GM21825 (cell line): Measurements from ENCODE around the gene SYNE2.
"Not testable (repeated sequence)": the region's sequence is repeated elsewhere in the genome, so short reads cannot be mapped to it uniquely, and the experiment has no call there.

ENCODE experiments used
- ATAC-seq: cut with Tn5 transposase; IDR thresholded peaks from one replicate; pipeline ENCODE4 v1.9.1; 2021; ENCODE audit warnings: mild to moderate bottlenecking, moderate library complexity; ENCODE audit not compliant: unreplicated experiment

The SYNE2 gene, protein sequence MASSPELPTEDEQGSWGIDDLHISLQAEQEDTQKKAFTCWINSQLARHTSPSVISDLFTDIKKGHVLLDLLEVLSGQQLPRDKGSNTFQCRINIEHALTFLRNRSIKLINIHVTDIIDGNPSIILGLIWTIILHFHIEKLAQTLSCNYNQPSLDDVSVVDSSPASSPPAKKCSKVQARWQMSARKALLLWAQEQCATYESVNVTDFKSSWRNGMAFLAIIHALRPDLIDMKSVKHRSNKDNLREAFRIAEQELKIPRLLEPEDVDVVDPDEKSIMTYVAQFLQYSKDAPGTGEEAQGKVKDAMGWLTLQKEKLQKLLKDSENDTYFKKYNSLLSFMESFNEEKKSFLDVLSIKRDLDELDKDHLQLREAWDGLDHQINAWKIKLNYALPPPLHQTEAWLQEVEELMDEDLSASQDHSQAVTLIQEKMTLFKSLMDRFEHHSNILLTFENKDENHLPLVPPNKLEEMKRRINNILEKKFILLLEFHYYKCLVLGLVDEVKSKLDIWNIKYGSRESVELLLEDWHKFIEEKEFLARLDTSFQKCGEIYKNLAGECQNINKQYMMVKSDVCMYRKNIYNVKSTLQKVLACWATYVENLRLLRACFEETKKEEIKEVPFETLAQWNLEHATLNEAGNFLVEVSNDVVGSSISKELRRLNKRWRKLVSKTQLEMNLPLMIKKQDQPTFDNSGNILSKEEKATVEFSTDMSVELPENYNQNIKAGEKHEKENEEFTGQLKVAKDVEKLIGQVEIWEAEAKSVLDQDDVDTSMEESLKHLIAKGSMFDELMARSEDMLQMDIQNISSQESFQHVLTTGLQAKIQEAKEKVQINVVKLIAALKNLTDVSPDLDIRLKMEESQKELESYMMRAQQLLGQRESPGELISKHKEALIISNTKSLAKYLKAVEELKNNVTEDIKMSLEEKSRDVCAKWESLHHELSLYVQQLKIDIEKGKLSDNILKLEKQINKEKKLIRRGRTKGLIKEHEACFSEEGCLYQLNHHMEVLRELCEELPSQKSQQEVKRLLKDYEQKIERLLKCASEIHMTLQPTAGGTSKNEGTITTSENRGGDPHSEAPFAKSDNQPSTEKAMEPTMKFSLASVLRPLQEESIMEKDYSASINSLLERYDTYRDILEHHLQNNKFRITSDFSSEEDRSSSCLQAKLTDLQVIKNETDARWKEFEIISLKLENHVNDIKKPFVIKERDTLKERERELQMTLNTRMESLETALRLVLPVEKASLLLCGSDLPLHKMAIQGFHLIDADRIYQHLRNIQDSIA (N-terminal part only)

DNA sequence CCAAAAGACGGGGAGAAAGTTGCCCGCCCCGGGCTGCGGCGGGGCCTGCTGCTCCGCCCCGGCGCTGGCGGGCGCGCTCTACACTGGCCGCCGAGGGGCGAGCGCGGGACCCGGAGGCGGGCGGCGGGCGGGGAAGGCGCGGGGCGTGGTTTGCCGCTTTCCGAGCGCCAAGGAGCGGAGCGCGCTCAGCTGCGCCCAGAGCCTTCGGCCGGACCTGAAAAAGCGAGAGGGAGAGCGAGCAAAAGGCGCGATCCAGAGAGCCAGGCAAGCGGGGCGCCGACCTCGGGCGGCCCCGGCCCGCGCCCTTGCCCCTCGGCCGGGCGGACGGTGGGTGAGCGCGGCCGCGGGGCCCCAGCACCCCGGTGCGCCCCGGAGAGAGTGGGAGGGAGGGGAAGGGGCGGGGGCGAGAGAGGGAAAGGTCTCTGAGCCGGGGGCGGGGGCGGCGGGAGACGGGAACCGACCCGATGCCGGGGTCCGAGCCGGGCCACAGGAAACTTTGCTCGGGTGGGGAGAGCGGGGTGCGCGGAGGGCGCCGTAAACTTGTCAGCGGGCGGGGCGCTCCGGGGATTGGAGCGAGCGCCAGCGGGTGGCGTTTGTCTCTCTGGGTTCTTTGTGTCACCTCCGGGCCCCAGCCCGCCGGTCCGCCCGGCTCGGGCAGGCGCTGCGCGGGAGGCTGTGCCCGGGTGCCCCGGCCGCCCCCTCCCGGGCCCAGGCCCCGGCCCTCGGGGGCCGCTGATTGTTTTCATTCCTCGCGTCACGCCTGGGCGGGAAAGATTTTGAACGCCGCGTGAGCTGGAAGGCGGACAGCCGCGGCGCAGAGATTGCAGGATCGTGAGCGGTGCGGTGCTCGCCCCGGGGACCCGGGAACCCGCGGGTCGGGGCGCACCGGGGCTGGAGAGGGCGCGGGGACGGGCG lies at the start of gene SYNE2:
SYNE2 (plus strand) TSS at position 188 of the 915 bp plus-strand sequence. CDS start 56,145 bp downstream, outside the sequence.
- ATAC-seq, result peak; percentile 78

DNA sequence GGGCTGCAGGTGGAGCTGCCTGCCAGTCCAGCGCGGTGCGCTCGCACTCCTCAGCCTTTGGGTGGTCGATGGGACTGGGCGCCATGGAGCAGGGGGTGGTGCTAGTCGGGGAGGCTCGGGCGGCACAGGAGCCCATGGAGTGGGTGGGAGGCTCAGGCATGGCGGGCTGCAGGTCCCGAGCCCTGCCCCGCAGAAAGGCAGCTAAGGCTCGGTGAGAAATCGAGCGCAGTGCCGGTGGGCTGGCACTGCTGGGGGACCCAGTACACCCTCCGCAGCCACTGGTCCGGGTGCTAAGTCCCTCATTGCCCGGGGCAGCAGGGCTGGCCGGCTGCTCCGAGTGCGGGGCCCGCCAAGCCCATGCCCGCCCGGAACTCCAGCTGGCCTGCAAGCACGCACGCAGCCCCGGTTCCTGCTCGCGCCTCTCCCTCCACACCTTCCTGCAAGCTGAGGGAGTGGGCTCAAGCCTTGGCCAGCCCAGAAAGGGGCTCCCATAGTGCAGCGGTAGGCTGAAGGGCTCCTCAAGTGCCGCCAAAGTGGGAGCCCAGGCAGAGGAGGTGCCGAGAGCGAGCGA lies 49.5 kb upstream of the SYNE2 start:
- ATAC-seq, result not testable (repeated sequence)

DNA sequence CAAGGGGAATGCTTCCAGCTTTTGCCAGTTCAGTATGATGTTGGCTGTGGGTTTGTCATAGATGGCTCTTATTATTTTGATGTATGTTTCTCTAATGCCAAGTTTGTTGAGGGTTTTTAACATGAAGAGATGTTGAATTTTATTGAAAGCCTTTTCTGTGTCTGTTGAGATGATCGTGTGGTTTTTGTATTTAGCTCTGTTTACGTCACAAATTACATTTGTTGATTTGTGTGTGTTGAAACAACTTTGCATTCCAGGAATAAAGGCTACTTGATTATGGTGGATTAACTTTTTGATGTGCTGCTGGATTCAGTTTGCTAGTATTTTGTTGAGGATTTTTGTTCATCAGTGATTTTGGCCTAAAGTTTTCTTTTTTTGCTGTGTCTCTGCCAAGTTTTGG lies 46.7 kb upstream of the SYNE2 start:
- not testable (repeated sequence) for ATAC-seq

DNA sequence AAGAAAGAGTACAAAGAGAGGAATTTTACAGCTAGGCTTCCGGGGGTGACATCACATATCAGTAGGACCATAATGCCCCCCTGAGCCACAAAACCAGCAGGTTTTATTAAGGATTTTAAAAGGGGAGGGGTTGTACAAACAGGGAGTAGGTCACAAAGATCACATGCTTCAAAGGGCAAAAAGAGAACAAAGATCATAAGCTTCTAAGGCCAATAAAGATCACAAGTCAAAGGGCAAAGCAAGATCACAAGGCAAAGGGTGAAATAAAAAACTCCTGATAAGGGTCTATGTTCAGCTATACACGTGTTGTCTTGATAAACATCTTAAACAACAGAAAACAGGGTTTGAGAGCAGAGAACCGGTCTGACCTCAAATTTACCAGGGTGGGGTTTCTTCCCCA lies 41.1 kb upstream of the SYNE2 start:
- not testable (repeated sequence) for ATAC-seq

DNA sequence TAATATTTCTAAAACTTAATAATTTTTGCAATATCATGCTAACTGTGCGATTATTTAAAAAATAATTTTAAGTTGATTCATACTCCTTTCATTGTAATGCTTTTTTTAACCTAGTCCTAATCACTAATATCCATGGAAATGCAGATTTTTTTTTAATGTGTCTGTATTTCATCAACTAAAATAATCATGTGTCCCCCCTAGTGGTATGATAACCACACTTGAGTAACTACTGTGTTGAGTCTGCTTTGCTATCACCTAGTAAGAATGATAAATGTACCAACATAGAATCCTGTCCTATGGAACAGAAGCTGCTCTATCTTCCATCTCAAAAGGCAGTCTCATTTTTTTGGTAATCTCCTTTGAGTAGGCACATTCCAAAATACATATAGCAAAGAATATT lies 19.1 kb upstream of the SYNE2 start:
- ATAC-seq, result no peak

- no peak for ATAC-seq
Observed at GRCh38 chr14:63840981-63841380, 11.8 kb upstream of the SYNE2 start.

- ATAC-seq, result no peak
Observed at GRCh38 chr14:63843796-63844195, 9.0 kb upstream of the SYNE2 start.

DNA sequence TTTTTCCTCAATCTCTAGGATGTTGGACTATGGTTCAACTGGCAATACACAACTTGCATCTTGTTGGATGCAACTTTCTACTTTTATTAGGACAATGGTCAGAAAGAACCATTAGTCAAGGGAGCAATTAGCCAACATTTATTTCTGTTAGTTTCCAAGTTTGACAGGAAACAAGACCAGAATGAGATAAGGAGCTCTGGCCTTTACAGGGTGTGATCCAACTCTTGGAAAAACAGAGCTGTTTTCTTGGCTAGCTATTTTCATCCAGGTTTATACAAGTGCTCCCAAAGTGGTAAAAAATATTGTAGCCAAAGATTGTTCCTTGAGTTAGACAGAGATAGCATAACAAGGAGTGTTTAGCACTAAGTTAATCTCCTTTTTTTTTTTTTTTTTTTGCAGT lies 3.9 kb upstream of the SYNE2 start:
- ATAC-seq, result no peak

GRCh38 chr14:63852271-63852816 lies 460 bp upstream of the SYNE2 start:
- no peak for ATAC-seq

DNA sequence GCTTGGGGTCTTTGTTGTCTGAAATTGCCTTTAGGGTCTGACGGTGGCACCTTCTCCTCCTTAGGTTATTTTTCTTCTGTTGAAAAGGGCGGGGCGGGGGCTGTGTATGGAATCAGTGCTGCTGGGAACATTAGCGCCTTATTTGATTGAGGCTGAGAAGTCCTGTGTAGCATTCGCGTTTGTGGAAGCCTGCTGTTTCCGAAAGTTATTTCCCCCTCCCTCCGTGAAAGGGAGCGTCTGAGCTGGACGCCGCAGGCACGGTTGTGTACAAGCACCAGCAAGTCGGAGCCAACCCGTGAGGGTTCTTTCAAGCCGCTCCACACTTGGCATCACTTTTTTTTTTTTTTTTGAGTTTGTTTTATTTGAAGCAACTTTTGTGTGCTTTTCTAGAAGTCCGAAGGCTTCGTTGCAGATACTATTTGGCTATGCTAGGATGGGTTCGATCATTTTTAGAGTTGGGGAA lies 1.1 kb downstream of the SYNE2 start:
- ATAC-seq, result peak; percentile 41

GRCh38 chr14:63854330-63854729 lies 1.5 kb downstream of the SYNE2 start:
- ATAC-seq, result no peak

DNA sequence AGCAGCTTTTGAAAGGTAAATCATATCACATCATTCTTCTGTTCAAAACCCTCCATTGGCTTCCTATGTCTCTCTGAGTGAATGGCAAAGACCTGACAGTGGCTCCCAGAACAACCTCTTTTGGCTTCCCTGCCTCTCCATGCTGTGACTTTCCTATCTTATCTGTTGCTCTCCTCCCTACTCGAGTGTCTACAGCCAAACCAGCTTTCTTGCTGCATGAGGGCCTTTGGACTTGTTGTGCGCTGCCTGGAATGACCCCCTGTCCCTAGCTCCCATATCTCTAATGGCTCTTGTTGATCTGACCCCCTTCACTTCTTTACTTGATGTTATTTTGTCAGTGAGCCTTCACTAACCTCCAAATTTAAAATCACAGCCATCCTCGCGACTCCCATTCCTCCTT lies 2.5 kb downstream of the SYNE2 start:
- ATAC-seq, result no peak

GRCh38 chr14:63857466-63858030 lies 4.7 kb downstream of the SYNE2 start:
- no peak for ATAC-seq

DNA sequence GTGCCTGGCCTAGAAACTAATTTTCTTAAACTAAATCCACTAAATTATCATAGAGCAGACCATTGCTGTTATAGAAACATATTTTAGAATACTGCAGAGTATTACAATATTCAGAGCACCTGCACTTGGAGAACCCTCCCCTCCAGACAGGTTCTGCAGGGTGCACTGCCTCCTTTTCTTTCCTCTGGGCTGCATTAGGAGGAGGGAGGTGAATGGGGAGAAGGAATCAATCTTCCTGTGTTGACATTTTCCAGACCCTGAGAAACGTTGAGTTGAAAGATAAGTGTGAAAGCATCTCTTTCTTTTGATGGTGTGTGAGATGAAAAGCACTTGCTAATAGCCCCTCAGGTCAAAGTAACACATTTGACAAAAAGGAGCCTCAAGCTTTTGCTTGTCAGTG lies 7.3 kb downstream of the SYNE2 start:
- no peak for ATAC-seq

DNA sequence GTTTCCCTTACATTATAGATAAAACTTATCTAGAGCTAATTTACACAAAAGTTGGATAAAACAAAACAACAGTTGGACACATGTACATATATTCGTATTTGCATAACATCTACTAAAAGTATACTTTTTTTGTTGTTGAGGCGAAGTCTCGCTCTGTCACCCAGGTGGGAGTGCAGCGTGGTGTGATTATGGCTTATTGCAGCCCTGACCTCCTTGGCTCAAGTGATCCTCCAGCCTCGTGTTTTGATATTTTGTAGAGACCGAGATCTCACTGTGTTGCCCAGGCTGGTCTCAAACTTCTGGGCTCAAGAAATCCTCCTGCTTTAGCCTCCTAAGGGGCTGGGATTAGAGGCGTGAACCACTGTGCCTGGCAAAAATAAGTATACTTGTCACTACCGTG lies 9.4 kb downstream of the SYNE2 start:
- ATAC-seq, result no peak

- no peak for ATAC-seq
Observed at GRCh38 chr14:63863004-63863403, 10.2 kb downstream of the SYNE2 start.

DNA sequence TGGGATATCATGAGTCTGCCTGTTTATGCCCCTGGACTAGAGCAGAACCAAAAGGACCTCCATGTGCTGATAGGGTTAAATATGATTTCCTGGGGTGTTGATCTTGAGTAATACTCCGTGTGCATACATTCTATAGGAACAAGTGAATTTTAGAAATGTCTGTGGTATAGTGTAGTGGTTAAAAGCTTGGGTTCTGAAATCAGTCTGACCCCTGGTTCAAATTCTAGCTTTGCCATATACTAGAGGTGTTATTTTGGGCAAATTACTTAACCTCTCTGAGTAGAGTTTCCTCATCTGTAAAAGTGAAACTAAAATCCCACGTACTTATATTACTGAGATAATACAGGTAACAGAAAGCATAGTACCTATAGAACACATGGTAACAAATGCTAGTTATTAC lies 12.0 kb downstream of the SYNE2 start:
- ATAC-seq, result peak; percentile 28

DNA sequence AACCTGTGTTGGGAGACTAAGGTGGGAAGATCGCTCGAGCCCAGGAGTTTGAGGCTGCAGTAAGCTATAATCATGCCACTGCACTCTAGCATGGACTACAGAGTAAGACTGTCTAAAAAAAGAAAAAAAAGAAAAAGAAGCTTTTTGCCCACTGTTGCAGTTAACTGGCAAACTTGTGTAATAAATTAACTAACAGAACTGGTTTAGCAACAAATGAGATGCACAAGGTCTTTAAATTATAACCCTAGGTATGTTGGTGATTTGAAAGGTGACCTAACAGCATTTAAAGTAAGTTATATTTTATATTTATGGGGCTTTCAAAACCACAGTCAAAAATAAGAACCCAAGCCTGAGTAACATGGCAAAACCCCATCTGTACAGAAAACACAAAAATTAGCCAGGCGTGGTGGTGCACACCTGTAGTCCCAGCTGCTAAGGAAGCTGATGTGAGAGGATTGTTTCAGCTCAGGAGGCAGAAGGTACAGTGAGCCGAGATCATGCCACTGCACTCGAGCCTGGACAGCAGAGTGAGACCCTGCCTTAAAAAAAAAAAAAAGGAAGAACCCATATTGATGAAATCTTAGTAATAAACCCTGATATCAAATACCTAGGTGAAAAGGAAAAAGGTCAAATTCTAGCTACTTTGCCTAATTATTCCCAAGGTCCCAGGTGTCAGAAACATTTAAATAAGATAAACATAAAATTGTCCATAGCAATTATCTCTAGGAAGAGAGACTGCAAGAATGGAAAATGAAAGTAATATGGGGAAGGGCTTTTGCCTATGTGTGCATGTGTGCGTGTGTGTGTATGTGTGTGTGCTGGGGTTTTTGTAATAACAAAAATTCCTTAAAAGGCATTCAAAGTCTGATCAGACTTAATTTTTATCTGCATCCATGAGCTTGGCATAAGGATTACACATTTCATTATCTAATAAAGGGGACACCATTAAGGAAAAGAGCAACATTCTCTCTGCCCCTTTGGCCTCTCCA lies 15.4 kb downstream of the SYNE2 start:
- no peak for ATAC-seq
